CD4-positive, alpha-beta T cell treated with Interferon alpha-2 for 1 hour (primary cell): ENCODE results near the gene COL4A2.

Experiments used
- DNase-seq, 2 donors: peaks; one replicate each; pipeline ENCODE4 v3.0.0-alpha.2; 2020 to 2022

The COL4A2 gene

GRCh38 chr13:110341445-110342244 lies 34.6 kb downstream of the COL4A2 start:
- DNase-seq, result no peak

- DNase-seq, result no peak
These were observed 35.4 kb downstream of the COL4A2 start for GRCh38 chr13:110342474-110342873.

GRCh38 chr13:110343241-110343865 lies 36.3 kb downstream of the COL4A2 start:
- no peak for DNase-seq

- DNase-seq, result no peak
These were observed 37.2 kb downstream of the COL4A2 start for GRCh38 chr13:110344320-110344719.

DNA sequence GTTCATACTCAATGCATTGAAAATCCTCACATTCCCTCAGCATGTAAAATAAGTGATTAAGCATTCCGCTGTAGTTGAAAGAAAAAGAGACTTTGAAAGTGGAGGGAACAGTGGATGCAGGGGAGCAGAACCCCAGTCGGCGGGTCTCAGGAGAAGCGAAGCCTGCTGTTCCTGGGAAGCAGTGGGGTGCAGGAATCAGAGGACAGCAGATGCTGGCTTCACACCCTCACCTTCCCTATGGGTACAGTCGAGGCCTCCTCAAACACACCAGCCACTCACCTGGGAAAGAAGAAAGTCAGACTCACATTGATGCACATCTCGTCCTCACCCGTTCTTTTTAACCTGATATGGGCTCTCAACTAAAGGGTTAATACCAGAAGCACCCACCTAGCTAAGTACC lies 38.2 kb downstream of the COL4A2 start:
- DNase-seq, result no peak

DNA sequence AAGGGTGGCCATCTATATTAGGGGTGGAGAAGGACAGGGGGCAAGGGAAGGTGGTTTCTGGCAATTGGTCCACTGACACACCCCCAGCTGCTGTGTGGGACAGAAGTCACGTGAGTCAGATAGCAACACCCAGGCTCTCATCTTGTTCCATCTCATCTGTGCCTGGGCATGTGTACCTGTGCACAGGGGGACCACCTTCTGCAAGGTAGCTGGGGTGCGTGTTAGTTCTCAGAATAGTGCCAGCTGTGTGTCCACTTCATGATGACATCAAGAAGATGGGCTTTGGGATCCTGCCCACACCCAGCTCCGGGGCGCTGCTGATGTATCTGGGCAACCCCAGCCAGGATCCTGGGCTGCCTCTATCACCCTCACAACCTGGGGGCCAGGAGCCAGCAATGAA lies 38.6 kb downstream of the COL4A2 start:
- no peak for DNase-seq

DNA sequence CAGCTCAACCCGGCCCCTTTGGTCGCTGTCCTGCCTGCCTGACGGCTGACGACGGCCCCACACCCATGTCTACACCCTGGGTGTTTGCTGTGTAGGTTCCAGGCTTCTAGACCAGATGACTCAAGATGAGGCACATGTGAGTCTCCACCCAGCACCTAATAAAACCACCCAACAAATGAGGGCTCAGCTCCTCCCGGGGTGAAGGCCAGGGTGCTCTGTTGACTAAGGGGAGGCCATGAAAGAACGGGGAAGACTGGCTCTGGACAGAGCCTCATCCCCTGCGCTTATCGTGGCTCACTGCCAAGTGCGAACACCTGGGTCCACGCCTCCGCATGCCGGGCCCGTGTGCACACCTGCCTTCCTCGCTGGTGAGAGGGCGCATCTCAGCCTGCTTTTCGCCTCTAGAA lies 39.6 kb downstream of the COL4A2 start:
- DNase-seq, result no peak

- DNase-seq, result no peak
These were observed 40.0 kb downstream of the COL4A2 start for GRCh38 chr13:110347088-110347487.

GRCh38 chr13:110347535-110348308 lies 40.6 kb downstream of the COL4A2 start:
- no peak for DNase-seq

DNA sequence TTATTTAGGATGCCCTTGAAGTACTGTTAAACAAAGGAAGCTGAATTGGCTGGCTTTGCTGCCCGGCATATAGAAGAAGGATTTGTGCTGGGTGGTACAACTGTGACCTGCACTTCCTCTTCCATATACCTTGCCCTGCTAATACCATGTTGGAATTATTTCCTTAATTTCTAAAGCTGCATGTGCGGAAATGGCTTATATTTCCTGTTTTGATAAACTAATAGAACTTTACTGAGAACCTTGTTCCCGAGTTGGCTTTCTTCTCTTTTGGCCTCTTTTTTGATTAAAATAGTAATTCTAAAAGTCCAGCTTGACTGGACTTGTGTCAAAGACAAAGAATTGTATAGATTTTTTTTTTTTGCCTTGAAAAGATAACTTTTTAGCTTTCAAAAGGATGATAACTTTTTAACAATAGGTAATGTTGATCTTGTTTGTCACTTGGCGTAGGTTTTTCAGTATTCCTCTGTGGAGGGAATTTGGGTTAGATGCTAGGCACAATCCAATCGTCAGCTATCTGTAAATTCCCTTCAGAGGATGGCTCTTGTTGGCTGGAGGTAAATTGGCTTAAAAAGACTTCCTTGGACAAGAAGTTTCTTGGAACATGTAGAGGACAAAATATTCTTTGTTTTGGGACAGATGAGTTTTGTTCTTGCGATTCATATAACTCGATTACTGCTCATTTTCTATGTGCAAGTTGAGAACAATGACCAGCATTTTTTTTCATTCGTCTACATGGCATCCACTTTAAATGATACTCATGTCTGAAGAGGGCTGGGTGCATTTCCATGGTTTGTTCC lies 41.4 kb downstream of the COL4A2 start:
- DNase-seq, result no peak

GRCh38 chr13:110349239-110349638 lies 42.2 kb downstream of the COL4A2 start:
- no peak for DNase-seq

DNA sequence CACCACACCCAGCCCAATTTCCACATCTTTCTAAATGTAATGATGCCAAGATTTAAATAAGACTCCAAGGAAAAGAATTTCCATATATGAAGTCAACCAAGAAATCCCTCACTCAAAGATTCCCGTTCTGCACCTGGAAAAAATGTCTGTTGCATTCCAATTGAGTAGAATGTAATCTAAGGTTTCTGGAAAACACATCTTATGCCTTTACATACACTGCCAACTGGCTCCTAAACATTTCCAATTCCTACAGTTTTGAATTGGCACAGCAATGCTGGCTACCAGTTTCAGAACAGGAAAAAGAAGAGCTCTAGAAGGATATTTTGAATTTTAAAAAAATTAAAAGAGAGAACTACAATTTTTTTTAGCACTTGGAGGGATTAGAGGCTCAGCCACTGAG lies 43.0 kb downstream of the COL4A2 start:
- DNase-seq, result no peak

- no peak for DNase-seq
These were observed 43.4 kb downstream of the COL4A2 start for GRCh38 chr13:110350509-110350908.

GRCh38 chr13:110351636-110352420 lies 44.7 kb downstream of the COL4A2 start:
- DNase-seq, result no peak

GRCh38 chr13:110352735-110353134 lies 45.7 kb downstream of the COL4A2 start:
- no peak for DNase-seq

DNA sequence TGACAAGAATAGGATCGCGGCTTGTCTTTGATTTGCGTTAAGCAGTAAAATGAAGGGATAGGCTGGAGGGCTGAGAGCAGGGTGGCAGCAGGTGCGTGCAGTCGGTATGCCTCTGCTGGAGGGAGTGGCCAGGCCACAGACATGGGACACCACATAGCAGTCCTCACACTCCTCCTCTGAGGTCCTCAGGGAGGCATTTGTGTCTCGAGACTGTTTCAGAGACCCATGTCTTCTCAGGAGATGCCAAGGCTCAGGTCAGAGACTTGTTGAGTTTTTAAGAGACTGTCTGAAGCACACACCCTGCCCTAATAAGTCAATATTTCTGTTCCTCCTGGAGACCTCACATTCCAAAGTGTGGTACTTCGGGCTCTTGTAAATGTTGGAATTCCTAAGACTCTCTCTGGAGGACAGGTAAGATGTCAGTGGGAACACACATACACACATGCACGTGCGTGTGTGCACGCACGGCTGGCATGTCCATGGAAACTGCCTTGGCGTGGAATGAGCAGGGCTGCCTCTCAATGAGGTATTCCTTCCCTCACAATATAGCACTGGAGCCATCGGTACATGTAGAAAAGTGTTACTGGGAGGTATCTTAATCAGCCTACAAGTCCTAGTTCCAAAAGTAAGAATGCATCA lies 46.4 kb downstream of the COL4A2 start:
- DNase-seq, result no peak

GRCh38 chr13:110354123-110354627 lies 47.1 kb downstream of the COL4A2 start:
- DNase-seq, result no peak

GRCh38 chr13:110354715-110355473 lies 47.8 kb downstream of the COL4A2 start:
- DNase-seq, result no peak

- DNase-seq, result no peak
These were observed 49.3 kb downstream of the COL4A2 start for GRCh38 chr13:110356362-110356761.

GRCh38 chr13:110358381-110358780 lies 51.3 kb downstream of the COL4A2 start:
- no peak for DNase-seq
